Measurements from ENCODE around the gene TSPYL4. TPM values are rescaled to one million over a fixed set of nuclear protein-coding genes. Genes with fewer than 3 reads are reported as not detected.

The TSPYL4 gene
- polyA plus RNA-seq, 3 donors: 1.8 to 3.6 (median 2.2) TPM

DNA sequence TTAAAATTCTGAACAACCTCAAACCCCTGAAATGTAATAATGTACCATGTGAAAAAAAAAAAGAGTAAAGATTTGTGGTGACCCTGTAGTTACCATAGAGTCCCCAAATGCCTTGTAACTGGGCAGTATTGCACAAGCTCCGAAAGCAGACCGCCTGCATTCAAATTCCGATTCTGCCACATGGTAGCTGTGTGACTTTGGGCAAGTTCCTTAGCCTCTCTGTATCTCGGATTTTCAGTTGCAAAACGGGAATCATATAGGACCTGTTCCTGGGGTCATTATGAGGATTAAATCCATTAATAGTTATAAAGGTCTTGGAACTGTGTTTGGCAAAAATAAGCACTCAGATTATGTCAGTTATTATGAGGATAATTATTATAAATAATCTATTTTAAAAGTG lies 43.6 kb downstream of the TSPYL4 start:
- Histone ChIP-seq H3K4me2 (replicated peaks; ENCODE audit: extremely low read depth, low read length, poor library complexity, severe bottlenecking) (no peak overlapping the region), H3K4me3 (replicated peaks in 1 of 3; ENCODE audit: low read depth in 2 of 3, low read length in 3 of 3) (no peak overlapping the region), H3K79me2 (ENCODE audit: insufficient read depth, low read length) (no peaks in the 10 kb centered on the region), H2AFZ (ENCODE audit: insufficient read depth, low read depth, low read length, poor library complexity, severe bottlenecking) (no peak overlapping the region), H3K4me1 (ENCODE audit: control insufficient read depth in 1 of 2, insufficient read depth in 2 of 2, low read length in 2 of 2) (no peaks in the 10 kb centered on the region), H4K20me1 (ENCODE audit: insufficient read depth, low read length) (no peaks in the 10 kb centered on the region), H3K9me3 (replicated peaks in 1 of 2; ENCODE audit: control insufficient read depth in 1 of 2, insufficient read depth in 1 of 2, low read length in 2 of 2) (no peaks in the 10 kb centered on the region), H3K27me3 (ENCODE audit: control insufficient read depth in 2 of 2, insufficient read depth in 2 of 2, low read length in 2 of 2) (no peaks in the 10 kb centered on the region), H3K27ac (ENCODE audit: low read depth in 1 of 2, low read length in 2 of 2) (no peak overlapping the region), H3K9ac (ENCODE audit: insufficient read depth, low read length, poor library complexity, severe bottlenecking) (no peak overlapping the region), H3K36me3 (replicated peaks in 1 of 2; ENCODE audit: control insufficient read depth in 1 of 2, insufficient read depth in 2 of 2, low read length in 2 of 2) (no peaks in the 10 kb centered on the region)
- Mint-ChIP-seq H3K4me1 (peaks cover 7% of the 10 kb centered on the region), H3K9me3 (no peaks in the 10 kb centered on the region), H3K27me3 (ENCODE audit: low read depth in 3 of 3) (no peaks in the 10 kb centered on the region), H3K4me3 (no peak overlapping the region), H3K36me3 (peaks cover 0 to 1% of the 10 kb centered on the region in 2 donors), H3K27ac (no peak overlapping the region)
- intact Hi-C loops (cut with micrococcal nuclease): no loop called here
- TF ChIP-seq, protein P1, sequence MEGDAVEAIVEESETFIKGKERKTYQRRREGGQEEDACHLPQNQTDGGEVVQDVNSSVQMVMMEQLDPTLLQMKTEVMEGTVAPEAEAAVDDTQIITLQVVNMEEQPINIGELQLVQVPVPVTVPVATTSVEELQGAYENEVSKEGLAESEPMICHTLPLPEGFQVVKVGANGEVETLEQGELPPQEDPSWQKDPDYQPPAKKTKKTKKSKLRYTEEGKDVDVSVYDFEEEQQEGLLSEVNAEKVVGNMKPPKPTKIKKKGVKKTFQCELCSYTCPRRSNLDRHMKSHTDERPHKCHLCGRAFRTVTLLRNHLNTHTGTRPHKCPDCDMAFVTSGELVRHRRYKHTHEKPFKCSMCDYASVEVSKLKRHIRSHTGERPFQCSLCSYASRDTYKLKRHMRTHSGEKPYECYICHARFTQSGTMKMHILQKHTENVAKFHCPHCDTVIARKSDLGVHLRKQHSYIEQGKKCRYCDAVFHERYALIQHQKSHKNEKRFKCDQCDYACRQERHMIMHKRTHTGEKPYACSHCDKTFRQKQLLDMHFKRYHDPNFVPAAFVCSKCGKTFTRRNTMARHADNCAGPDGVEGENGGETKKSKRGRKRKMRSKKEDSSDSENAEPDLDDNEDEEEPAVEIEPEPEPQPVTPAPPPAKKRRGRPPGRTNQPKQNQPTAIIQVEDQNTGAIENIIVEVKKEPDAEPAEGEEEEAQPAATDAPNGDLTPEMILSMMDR (IDR thresholded peaks at IDR 0.05): no peak
- WGBS (ENCODE audit: insufficient coverage): 100% methylated on average over 3 of the region's 5 CpGs
- no peak for DNase-seq

DNA sequence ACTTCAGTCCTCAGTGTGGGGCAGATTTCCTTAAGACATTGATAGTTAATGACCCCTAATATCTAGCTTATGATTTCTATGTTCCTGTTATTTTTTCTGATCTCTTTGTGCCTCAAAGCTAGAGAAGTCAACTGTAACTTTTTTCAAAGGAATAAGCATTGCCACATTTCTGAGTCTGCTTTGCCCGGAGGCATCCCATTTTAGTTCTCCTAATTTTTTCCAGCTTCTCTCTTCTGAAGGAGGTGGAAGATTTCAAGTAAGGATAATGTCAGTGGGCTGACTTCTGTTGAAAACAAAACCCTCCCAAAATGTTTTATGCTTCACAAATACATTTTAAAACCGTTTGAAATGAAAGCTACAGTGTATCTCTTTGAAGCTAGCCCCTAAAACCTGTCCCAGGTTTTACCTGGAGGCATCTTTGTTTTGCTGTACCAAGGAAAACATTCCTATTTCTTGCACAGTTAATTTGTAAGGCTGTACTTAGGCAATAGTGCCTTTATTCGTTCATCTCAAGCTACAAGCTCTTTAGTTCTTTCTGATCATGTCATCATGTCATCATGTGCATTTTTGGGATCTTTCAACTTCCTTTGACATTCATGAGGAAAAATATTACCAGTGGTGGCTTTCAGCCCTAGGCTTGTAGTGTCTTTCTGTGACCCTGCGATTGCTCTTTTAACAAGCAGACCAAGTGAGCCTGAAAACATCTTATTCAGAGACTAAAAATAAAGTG lies 45.7 kb downstream of the TSPYL4 start:
- H3K4me3 ChIP-seq (replicated peaks in 1 of 3; ENCODE audit: low read depth in 2 of 3, low read length in 3 of 3): no peak overlapping the region
- H3K4me1 Mint-ChIP-seq: peaks cover 12% of the 10 kb centered on the region
- no CpG with 5 or more reads among the region's 4 CpGs for WGBS (ENCODE audit: insufficient coverage)
- no peak overlapping the region for H2AFZ ChIP-seq (ENCODE audit: insufficient read depth, low read depth, low read length, poor library complexity, severe bottlenecking)
- peaks cover 0 to 1% of the 10 kb centered on the region in 2 donors for H3K36me3 Mint-ChIP-seq
- no peaks in the 10 kb centered on the region for H3K27me3 Mint-ChIP-seq (ENCODE audit: low read depth in 3 of 3)
- H3K27me3 ChIP-seq (ENCODE audit: control insufficient read depth in 2 of 2, insufficient read depth in 2 of 2, low read length in 2 of 2): no peaks in the 10 kb centered on the region
- intact Hi-C loops (cut with micrococcal nuclease): no loop called here
- H3K79me2 ChIP-seq (ENCODE audit: insufficient read depth, low read length): no peaks in the 10 kb centered on the region
- DNase-seq: no peak
- TF ChIP-seq, protein P1 (IDR thresholded peaks at IDR 0.05): no peak
- H3K9ac ChIP-seq (ENCODE audit: insufficient read depth, low read length, poor library complexity, severe bottlenecking): no peak overlapping the region
- no peaks in the 10 kb centered on the region for H3K9me3 Mint-ChIP-seq
- H3K27ac ChIP-seq (ENCODE audit: low read depth in 1 of 2, low read length in 2 of 2): no peak overlapping the region
- no peak overlapping the region for H3K4me2 ChIP-seq (replicated peaks; ENCODE audit: extremely low read depth, low read length, poor library complexity, severe bottlenecking)
- H4K20me1 ChIP-seq (ENCODE audit: insufficient read depth, low read length): no peaks in the 10 kb centered on the region
- no peaks in the 10 kb centered on the region for H3K4me1 ChIP-seq (ENCODE audit: control insufficient read depth in 1 of 2, insufficient read depth in 2 of 2, low read length in 2 of 2)
- H3K36me3 ChIP-seq (replicated peaks in 1 of 2; ENCODE audit: control insufficient read depth in 1 of 2, insufficient read depth in 2 of 2, low read length in 2 of 2): no peaks in the 10 kb centered on the region
- H3K27ac Mint-ChIP-seq: no peak overlapping the region
- no peaks in the 10 kb centered on the region for H3K9me3 ChIP-seq (replicated peaks in 1 of 2; ENCODE audit: control insufficient read depth in 1 of 2, insufficient read depth in 1 of 2, low read length in 2 of 2)
- H3K4me3 Mint-ChIP-seq: no peak overlapping the region

Data from CD14-positive monocyte (primary cell).